Osteoblast (primary cell): Measurements from ENCODE around the gene TMEM270. TPM values are rescaled to one million over a fixed set of nuclear protein-coding genes. Genes with fewer than 3 reads are reported as not detected.

Source experiments
- DNase-seq: peaks from one replicate; pipeline ENCODE4 v3.0.0; 2011; ENCODE audit warnings: low spot score, mixed read lengths; ENCODE audit not compliant: insufficient read length; ENCODE audit errors: missing footprints
- H2AFZ ChIP-seq: 2 replicates; pipeline ENCODE4 v1.6.0; 2011; ENCODE audit warnings: mild to moderate bottlenecking, low read length
- H3K27ac ChIP-seq: 2 replicates; pipeline ENCODE4 v1.5.1; 2011; ENCODE audit warnings: mild to moderate bottlenecking, low read depth, low read length, moderate library complexity
- H3K27me3 ChIP-seq: 2 replicates; pipeline ENCODE4 v1.6.0; 2012; ENCODE audit warnings: mild to moderate bottlenecking, control low read depth, inconsistent platforms, low read length, moderate library complexity; ENCODE audit not compliant: insufficient read depth
- H3K36me3 ChIP-seq: 2 replicates; pipeline ENCODE4 v1.5.1; 2011; ENCODE audit warnings: mild to moderate bottlenecking, low read length, control low read depth, moderate library complexity; ENCODE audit not compliant: insufficient read depth
- H3K4me1 ChIP-seq: 2 replicates; pipeline ENCODE4 v1.5.1; 2011; ENCODE audit warnings: mild to moderate bottlenecking, low read length, control low read depth, moderate library complexity; ENCODE audit not compliant: insufficient read depth
- H3K4me2 ChIP-seq: 2 replicates; pipeline ENCODE4 v1.6.0; 2011; ENCODE audit warnings: mild to moderate bottlenecking, low read length; ENCODE audit not compliant: insufficient read depth
- H3K4me3 ChIP-seq: fragments of 200-600 bp; sonication (generic); 3 replicates; pipeline ENCODE4 v1.5.1; 2012; ENCODE audit warnings: mild to moderate bottlenecking, low read length, inconsistent platforms; ENCODE audit not compliant: insufficient read depth
- H3K79me2 ChIP-seq: 2 replicates; pipeline ENCODE4 v1.6.0; 2012; ENCODE audit warnings: mild to moderate bottlenecking, low read length, control low read depth, inconsistent platforms; ENCODE audit not compliant: insufficient read depth
- H3K9me3 ChIP-seq: 2 replicates; pipeline ENCODE4 v1.5.1; 2011; ENCODE audit warnings: low read depth, low read length, control low read depth
- H4K20me1 ChIP-seq: 2 replicates; pipeline ENCODE4 v1.6.0; 2012; ENCODE audit warnings: mild to moderate bottlenecking, low read length, control low read depth; ENCODE audit not compliant: insufficient read depth
- total RNA-seq: library from RNA; depleted of rRNA; stranded (reverse); fragments of >200 nt; gene quantifications from 2 replicates; pipeline ENCODE4 v1.2.3, GENCODE V29; 2012
- TF ChIP-seq, protein P1 (sequence below): IDR thresholded peaks from 2 replicates; pipeline ENCODE4 v1.5.1; 2011; ENCODE audit warnings: mild to moderate bottlenecking, low read depth, low read length, moderate library complexity; ENCODE audit errors: extremely low read depth

Gene TMEM270
- total RNA-seq, 1 donor: not detected

DNA sequence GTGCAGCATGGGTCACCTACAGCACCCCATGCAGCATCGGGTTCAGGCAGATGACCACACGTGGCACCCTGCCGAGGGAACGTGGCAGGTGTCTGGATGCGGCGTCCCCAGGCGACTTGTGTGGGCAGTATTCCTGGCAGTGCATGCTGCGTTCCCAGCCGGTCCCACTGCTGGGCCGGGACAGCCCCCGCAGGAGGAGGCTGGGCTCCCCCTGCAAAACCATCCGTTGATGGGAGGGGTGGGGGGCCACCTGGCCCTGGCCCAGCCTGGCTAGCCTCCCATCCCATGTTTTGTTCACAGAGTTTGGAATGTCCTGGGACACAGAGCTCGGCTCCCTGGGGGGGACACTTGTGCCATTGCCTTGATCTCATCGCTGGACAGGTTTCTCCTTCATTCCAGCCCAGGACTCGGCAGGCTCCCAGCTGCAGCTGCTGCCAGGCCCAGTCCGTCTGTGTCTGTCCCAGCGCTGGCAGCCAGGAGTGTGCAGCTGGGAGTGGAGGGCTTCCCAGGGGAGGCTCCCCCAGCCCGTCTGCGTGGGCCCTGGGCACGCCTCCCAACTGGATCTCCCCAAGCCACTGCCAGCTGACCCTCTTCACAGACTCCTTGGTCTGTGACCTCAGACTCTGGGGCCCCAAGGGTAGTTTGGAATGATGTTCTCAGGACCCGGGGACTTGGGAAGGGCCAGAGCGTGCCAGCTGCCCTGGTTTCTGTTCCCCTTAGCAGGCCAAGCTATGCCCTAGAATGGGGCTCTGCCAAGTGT is 32.6 kb downstream of the TMEM270 start:
- Histone ChIP-seq H3K79me2 (no peaks in the 10 kb centered on the region), H3K27ac (peak overlapping the region; percentile 97), H3K27me3 (no peaks in the 10 kb centered on the region), H3K9me3 (no peaks in the 10 kb centered on the region), H3K4me3 (no peak overlapping the region), H3K4me2 (peak overlapping the region; percentile 2), H3K36me3 (no peaks in the 10 kb centered on the region), H4K20me1 (no peaks in the 10 kb centered on the region), H3K4me1 (peaks cover 65% of the 10 kb centered on the region), H2AFZ (no peak overlapping the region)
- TF ChIP-seq, protein P1, sequence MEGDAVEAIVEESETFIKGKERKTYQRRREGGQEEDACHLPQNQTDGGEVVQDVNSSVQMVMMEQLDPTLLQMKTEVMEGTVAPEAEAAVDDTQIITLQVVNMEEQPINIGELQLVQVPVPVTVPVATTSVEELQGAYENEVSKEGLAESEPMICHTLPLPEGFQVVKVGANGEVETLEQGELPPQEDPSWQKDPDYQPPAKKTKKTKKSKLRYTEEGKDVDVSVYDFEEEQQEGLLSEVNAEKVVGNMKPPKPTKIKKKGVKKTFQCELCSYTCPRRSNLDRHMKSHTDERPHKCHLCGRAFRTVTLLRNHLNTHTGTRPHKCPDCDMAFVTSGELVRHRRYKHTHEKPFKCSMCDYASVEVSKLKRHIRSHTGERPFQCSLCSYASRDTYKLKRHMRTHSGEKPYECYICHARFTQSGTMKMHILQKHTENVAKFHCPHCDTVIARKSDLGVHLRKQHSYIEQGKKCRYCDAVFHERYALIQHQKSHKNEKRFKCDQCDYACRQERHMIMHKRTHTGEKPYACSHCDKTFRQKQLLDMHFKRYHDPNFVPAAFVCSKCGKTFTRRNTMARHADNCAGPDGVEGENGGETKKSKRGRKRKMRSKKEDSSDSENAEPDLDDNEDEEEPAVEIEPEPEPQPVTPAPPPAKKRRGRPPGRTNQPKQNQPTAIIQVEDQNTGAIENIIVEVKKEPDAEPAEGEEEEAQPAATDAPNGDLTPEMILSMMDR: no peak
- peak; percentile 82 for DNase-seq

DNA sequence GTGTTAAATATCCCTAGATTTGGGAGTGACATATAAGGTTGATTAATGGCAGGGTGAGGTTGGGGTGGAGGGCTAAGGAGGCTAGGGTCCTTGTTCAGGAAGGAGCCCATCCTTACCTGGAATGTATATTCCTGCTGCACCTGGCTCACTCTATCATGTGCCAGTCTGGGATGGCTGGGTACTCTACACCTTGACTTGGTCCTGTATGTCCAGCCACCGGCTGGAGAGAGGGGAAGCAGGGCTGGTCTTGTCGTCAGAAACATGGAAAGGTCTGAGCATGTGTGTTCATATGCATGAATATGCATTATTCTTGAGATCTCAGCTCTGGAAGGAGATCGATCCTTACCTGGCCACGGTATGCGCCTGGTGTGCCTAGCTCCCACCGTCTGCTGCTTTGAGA is 33.2 kb downstream of the TMEM270 start:
- H3K4me3 ChIP-seq: no peak overlapping the region
- H4K20me1 ChIP-seq: no peaks in the 10 kb centered on the region
- H3K4me2 ChIP-seq: peak overlapping the region; percentile 53
- H3K4me1 ChIP-seq: peaks cover 67% of the 10 kb centered on the region
- TF ChIP-seq, protein P1: no peak
- H3K27ac ChIP-seq: peak overlapping the region; percentile 97
- no peak for DNase-seq
- no peak overlapping the region for H2AFZ ChIP-seq
- H3K36me3 ChIP-seq: no peaks in the 10 kb centered on the region
- H3K27me3 ChIP-seq: no peaks in the 10 kb centered on the region
- H3K79me2 ChIP-seq: no peaks in the 10 kb centered on the region
- no peaks in the 10 kb centered on the region for H3K9me3 ChIP-seq

DNA sequence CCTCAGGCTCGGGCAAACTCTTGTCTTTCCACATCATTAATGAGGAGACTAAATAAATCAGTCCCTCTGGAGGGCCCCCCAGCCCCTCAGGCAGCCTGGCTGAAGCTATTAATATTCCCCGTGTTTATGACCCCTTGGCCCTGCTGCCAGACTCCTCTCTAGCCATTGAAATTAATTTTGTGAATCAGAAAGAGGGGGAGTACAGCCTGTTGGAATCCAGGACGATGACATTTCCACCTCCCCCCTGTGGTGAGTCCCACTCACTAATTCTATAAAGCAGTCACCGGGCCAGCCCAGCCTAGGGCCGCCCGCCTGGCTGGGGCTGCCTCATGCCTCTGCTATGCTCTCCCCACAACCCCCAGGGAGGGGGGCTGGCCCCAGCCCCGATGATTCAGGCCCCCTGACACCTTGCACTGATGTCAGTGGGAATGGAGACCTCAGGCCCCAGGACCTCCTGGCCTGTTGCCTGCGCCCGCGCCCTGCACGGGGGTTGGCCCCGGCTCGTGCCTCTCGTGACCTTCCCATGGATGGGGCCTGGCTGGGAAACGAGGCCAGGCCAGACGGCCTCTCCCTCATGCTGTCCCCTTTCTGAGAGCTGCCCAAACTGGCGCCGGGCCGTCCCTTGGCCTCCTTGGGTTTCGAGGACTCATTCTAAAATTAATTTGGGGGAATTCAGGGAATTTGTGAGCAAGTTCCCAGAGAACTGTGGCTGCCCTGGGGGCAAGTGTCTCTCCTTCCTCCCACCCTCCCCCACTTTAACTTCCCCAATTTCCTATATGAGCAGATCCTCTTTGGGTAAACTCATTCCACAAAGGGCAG is 34.0 kb downstream of the TMEM270 start:
- no peaks in the 10 kb centered on the region for H3K79me2 ChIP-seq
- peaks cover 71% of the 10 kb centered on the region for H3K4me1 ChIP-seq
- no peaks in the 10 kb centered on the region for H4K20me1 ChIP-seq
- peak overlapping the region; percentile 97 for H3K27ac ChIP-seq
- DNase-seq: peak; percentile 98
- H3K4me2 ChIP-seq: peak overlapping the region; percentile 53
- H3K27me3 ChIP-seq: no peaks in the 10 kb centered on the region
- H2AFZ ChIP-seq: no peak overlapping the region
- TF ChIP-seq, protein P1: peak; percentile 20
- H3K9me3 ChIP-seq: no peaks in the 10 kb centered on the region
- H3K4me3 ChIP-seq: no peak overlapping the region
- no peaks in the 10 kb centered on the region for H3K36me3 ChIP-seq

DNA sequence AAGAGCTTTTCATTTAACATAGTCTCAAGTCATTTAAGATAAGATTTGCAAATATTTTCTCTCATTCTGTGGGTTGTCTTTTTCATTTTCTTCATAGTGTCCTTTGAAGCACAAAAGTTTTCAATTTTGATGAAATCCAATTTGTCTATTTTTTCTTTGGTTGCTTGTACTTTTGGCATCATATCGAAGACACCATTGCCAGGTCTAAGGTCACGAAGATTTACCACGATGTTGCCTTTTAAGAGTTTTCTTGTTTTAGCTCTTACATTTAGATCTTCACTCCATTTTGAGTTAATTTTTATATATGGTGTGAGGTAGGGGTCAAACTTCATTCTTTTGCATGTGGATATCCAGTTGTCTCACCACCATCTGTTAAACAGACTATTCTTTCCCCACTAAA is 34.7 kb downstream of the TMEM270 start:
- Histone ChIP-seq H3K4me1 (peaks cover 71% of the 10 kb centered on the region), H3K79me2 (no peaks in the 10 kb centered on the region), H3K36me3 (no peaks in the 10 kb centered on the region), H2AFZ (no peak overlapping the region), H3K4me3 (no peak overlapping the region), H4K20me1 (no peaks in the 10 kb centered on the region), H3K27me3 (no peaks in the 10 kb centered on the region), H3K4me2 (no peak overlapping the region), H3K27ac (peak overlapping the region; percentile 97), H3K9me3 (no peaks in the 10 kb centered on the region)
- TF ChIP-seq, protein P1: no peak
- DNase-seq: no peak
